GM18519 (cell line): ENCODE measurements around the gene PTGS2.
"Not testable (repeated sequence)": the region's sequence is repeated elsewhere in the genome, so short reads cannot be mapped to it uniquely, and the experiment has no call there.

ENCODE experiments used
- ATAC-seq: cut with Tn5 transposase; IDR thresholded peaks from one replicate; pipeline ENCODE4 v1.9.1; 2021; ENCODE audit warnings: mild to moderate bottlenecking, moderate library complexity; ENCODE audit not compliant: unreplicated experiment, low FRiP score

The PTGS2 gene

GRCh38 chr1:186670297-186671135 is 9.7 kb downstream of the PTGS2 start:
- ATAC-seq, result no peak

- ATAC-seq, result not testable (repeated sequence)
Observed at GRCh38 chr1:186669784-186670183, 10.4 kb downstream of the PTGS2 start.

- ATAC-seq, result not testable (repeated sequence)
Observed at GRCh38 chr1:186664217-186664616, 16.0 kb downstream of the PTGS2 start.

- no peak for ATAC-seq
Observed at GRCh38 chr1:186662752-186663151, 17.5 kb downstream of the PTGS2 start.

- no peak for ATAC-seq
Observed at GRCh38 chr1:186659890-186660341, 20.3 kb downstream of the PTGS2 start.

GRCh38 chr1:186658999-186659398 is 21.2 kb downstream of the PTGS2 start:
- ATAC-seq, result no peak

GRCh38 chr1:186657481-186657880 is 22.7 kb downstream of the PTGS2 start:
- no peak for ATAC-seq

GRCh38 chr1:186655876-186656275 is 24.3 kb downstream of the PTGS2 start:
- no peak for ATAC-seq

GRCh38 chr1:186654741-186655140 is 25.5 kb downstream of the PTGS2 start:
- ATAC-seq, result no peak

GRCh38 chr1:186653312-186653711 is 26.9 kb downstream of the PTGS2 start:
- no peak for ATAC-seq

GRCh38 chr1:186648613-186649012 is 31.6 kb downstream of the PTGS2 start:
- ATAC-seq, result no peak

GRCh38 chr1:186647985-186648384 is 32.2 kb downstream of the PTGS2 start:
- not testable (repeated sequence) for ATAC-seq

- no peak for ATAC-seq
Observed at GRCh38 chr1:186643614-186644013, 36.6 kb downstream of the PTGS2 start.

GRCh38 chr1:186637567-186637966 is 42.7 kb downstream of the PTGS2 start:
- not testable (repeated sequence) for ATAC-seq

- no peak for ATAC-seq
Observed at GRCh38 chr1:186636786-186637185, 43.4 kb downstream of the PTGS2 start.

- no peak for ATAC-seq
Observed at GRCh38 chr1:186634511-186634910, 45.7 kb downstream of the PTGS2 start.

GRCh38 chr1:186633116-186633515 is 47.1 kb downstream of the PTGS2 start:
- no peak for ATAC-seq

GRCh38 chr1:186629341-186629740 is 50.9 kb downstream of the PTGS2 start:
- ATAC-seq, result no peak

- peak; percentile 73 for ATAC-seq
Observed at GRCh38 chr1:186628910-186629309, 51.3 kb downstream of the PTGS2 start.

- ATAC-seq, result no peak
Observed at GRCh38 chr1:186627019-186627418, 53.2 kb downstream of the PTGS2 start.

- peak; percentile 82 for ATAC-seq
Observed at GRCh38 chr1:186626356-186626932, 53.8 kb downstream of the PTGS2 start.

- no peak for ATAC-seq
Observed at GRCh38 chr1:186623551-186623950, 56.7 kb downstream of the PTGS2 start.
